Measurements from ENCODE around the gene RHOXF1.

The RHOXF1 gene

GRCh38 chrX:120111611-120112010, 4.1 kb downstream of the RHOXF1 start:
- Histone ChIP-seq H3K9me3 (ENCODE audit: control insufficient read depth, insufficient read depth, low read depth, low read length) (no peaks in the 10 kb centered on the region), H3K36me3 (ENCODE audit: control insufficient read depth in 2 of 2, insufficient read depth in 1 of 2, low read length in 2 of 2) (no peaks in the 10 kb centered on the region), H3K4me3 (ENCODE audit: low read depth, low read length) (no peak overlapping the region), H3K27ac (ENCODE audit: extremely low read depth, low read depth, low read length) (no peak overlapping the region), H3K4me1 (ENCODE audit: control insufficient read depth, insufficient read depth, low read length) (no peaks in the 10 kb centered on the region)
- no peak for TF ChIP-seq KLF16 (tag by site-specific recombination; IDR thresholded peaks at IDR 0.05)
- TF ChIP-seq ZNF518A (tag by site-specific recombination; conservative IDR thresholded peaks at IDR 0.05; ENCODE audit: low read depth) = no peak
- TF ChIP-seq ZNF830 (tag by site-specific recombination; IDR thresholded peaks at IDR 0.05; ENCODE audit: low read depth) = no peak
- TF ChIP-seq, protein P1, sequence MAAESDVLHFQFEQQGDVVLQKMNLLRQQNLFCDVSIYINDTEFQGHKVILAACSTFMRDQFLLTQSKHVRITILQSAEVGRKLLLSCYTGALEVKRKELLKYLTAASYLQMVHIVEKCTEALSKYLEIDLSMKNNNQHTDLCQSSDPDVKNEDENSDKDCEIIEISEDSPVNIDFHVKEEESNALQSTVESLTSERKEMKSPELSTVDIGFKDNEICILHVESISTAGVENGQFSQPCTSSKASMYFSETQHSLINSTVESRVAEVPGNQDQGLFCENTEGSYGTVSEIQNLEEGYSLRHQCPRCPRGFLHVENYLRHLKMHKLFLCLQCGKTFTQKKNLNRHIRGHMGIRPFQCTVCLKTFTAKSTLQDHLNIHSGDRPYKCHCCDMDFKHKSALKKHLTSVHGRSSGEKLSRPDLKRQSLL (tag by site-specific recombination; IDR thresholded peaks at IDR 0.05) = no peak
- TF ChIP-seq ZNF791 (tag by site-specific recombination; IDR thresholded peaks at IDR 0.05) = no peak
- TF ChIP-seq ZNF239 (tag by site-specific recombination; IDR thresholded peaks at IDR 0.05) = no peak
- TF ChIP-seq ZNF280D (tag by site-specific recombination; IDR thresholded peaks at IDR 0.05) = no peak
- TF ChIP-seq, protein P2, sequence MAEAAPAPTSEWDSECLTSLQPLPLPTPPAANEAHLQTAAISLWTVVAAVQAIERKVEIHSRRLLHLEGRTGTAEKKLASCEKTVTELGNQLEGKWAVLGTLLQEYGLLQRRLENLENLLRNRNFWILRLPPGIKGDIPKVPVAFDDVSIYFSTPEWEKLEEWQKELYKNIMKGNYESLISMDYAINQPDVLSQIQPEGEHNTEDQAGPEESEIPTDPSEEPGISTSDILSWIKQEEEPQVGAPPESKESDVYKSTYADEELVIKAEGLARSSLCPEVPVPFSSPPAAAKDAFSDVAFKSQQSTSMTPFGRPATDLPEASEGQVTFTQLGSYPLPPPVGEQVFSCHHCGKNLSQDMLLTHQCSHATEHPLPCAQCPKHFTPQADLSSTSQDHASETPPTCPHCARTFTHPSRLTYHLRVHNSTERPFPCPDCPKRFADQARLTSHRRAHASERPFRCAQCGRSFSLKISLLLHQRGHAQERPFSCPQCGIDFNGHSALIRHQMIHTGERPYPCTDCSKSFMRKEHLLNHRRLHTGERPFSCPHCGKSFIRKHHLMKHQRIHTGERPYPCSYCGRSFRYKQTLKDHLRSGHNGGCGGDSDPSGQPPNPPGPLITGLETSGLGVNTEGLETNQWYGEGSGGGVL (tag by site-specific recombination; IDR thresholded peaks at IDR 0.05) = no peak
- TF ChIP-seq HOXA7 (CRISPR knock-in tag; IDR thresholded peaks at IDR 0.05; ENCODE audit: borderline replicate concordance) = no peak
- TF ChIP-seq ZNF48 (tag by site-specific recombination; IDR thresholded peaks at IDR 0.05) = no peak
- TF ChIP-seq ZNF664 (tag by site-specific recombination; IDR thresholded peaks at IDR 0.05) = no peak
- TF ChIP-seq ZNF777 (tag by site-specific recombination; IDR thresholded peaks at IDR 0.05; ENCODE audit: borderline replicate concordance) = no peak
- ChIA-PET CTCF (no interaction called here), POLR2A (no interaction called here)

DNA sequence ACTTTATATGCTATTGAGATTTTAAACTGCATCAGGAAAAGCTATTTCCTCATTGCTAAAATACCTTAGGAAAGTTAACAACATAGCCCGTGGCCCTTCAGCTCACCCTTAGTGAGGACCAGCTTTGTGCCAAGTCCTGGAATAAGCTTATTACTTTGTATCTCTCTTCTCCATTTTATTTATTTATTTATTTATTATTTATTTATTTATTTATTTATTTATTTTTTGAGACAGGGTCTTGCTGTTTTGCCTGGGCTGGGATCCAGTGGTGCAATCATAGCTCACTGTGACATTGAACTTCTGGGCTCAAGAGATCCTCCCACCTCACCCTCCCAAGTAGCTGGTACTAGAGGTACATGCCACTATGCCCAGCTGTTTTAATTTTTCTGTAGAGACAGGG, 6.3 kb downstream of the RHOXF1 start:
- Histone ChIP-seq H3K36me3 (ENCODE audit: control insufficient read depth in 2 of 2, insufficient read depth in 1 of 2, low read length in 2 of 2) (no peaks in the 10 kb centered on the region), H3K9me3 (ENCODE audit: control insufficient read depth, insufficient read depth, low read depth, low read length) (no peaks in the 10 kb centered on the region), H3K4me3 (ENCODE audit: low read depth, low read length) (no peak overlapping the region), H3K4me1 (ENCODE audit: control insufficient read depth, insufficient read depth, low read length) (no peaks in the 10 kb centered on the region), H3K27ac (ENCODE audit: extremely low read depth, low read depth, low read length) (no peak overlapping the region)
- POLR2A ChIA-PET = no interaction called here
- CTCF ChIA-PET = no interaction called here
- TF ChIP-seq SETDB1 (IDR thresholded peaks at IDR 0.05; ENCODE audit: insufficient read length, low read length) = no peak
- no peak for TF ChIP-seq ZNF214 (tag by site-specific recombination; IDR thresholded peaks at IDR 0.05; ENCODE audit: borderline replicate concordance)
- no peak for TF ChIP-seq ZNF48 (tag by site-specific recombination; IDR thresholded peaks at IDR 0.05)
- no peak for TF ChIP-seq ZNF292 (tag by site-specific recombination; IDR thresholded peaks at IDR 0.05; ENCODE audit: borderline replicate concordance, low read depth)
- no peak for TF ChIP-seq ZNF571 (tag by site-specific recombination; IDR thresholded peaks at IDR 0.05)
- no peak for TF ChIP-seq ZNF423 (tag by site-specific recombination; IDR thresholded peaks at IDR 0.05)
- TF ChIP-seq GLIS2 (tag by site-specific recombination; IDR thresholded peaks at IDR 0.05) = no peak
- TF ChIP-seq ZNF449 (tag by site-specific recombination; IDR thresholded peaks at IDR 0.05) = no peak
- no peak for TF ChIP-seq ZBTB48 (tag by site-specific recombination; IDR thresholded peaks at IDR 0.05)
- no peak for TF ChIP-seq FEZF1 (tag by site-specific recombination; IDR thresholded peaks at IDR 0.05)
- no peak for TF ChIP-seq IKZF3 (tag by site-specific recombination; IDR thresholded peaks at IDR 0.05)
- peak; percentile 34; the same call in 1 of the 2 replicates for TF ChIP-seq ZNF623 (tag by site-specific recombination; IDR thresholded peaks at IDR 0.05)
